Sigmoid colon (tissue), 3 donors: ENCODE results near the gene PAK4.

Experiments
- POLR2A ChIP-seq, 2 donors: fragments of 450-650 bp; IDR thresholded peaks; one replicate each; pipeline ENCODE4 v1.6.1; 2016; ENCODE audit warnings: antibody characterized with exemption in 2 of 2, mild to moderate bottlenecking in 2 of 2, moderate library complexity in 2 of 2
- TF ChIP-seq, protein P1 (sequence below), 4 experiments: fragments of 450-650 bp in 3 of 4; fragments of 200-600 bp in 1 of 4; IDR thresholded peaks; one replicate each; pipeline ENCODE4 v1.5.1; 2016 to 2019; ENCODE audit warnings: antibody characterized with exemption in 4 of 4, mild to moderate bottlenecking in 3 of 4, moderate library complexity in 2 of 4

GRCh38 chr19:39167461-39168257 is 42.1 kb downstream of the PAK4 start:
- TF ChIP-seq POLR2A (IDR thresholded peaks at IDR 0.05), result no peak
- TF ChIP-seq, protein P1, sequence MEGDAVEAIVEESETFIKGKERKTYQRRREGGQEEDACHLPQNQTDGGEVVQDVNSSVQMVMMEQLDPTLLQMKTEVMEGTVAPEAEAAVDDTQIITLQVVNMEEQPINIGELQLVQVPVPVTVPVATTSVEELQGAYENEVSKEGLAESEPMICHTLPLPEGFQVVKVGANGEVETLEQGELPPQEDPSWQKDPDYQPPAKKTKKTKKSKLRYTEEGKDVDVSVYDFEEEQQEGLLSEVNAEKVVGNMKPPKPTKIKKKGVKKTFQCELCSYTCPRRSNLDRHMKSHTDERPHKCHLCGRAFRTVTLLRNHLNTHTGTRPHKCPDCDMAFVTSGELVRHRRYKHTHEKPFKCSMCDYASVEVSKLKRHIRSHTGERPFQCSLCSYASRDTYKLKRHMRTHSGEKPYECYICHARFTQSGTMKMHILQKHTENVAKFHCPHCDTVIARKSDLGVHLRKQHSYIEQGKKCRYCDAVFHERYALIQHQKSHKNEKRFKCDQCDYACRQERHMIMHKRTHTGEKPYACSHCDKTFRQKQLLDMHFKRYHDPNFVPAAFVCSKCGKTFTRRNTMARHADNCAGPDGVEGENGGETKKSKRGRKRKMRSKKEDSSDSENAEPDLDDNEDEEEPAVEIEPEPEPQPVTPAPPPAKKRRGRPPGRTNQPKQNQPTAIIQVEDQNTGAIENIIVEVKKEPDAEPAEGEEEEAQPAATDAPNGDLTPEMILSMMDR (IDR thresholded peaks at IDR 0.05), result no peak
